ENCODE results near the gene SNX20.

GRCh38 chr16:50638816-50639670 is 42.1 kb downstream of the SNX20 start:
- TF ChIP-seq CTCF (IDR thresholded peaks at IDR 0.05 in 4 of 5, conservative IDR thresholded peaks at IDR 0.05 in 1 of 5) (no peak), POLR2A (IDR thresholded peaks at IDR 0.05) (no peak)

Measured in gastrocnemius medialis (tissue), 4 donors.